K562 (cell line): ENCODE data around the gene DNAJC18. TPM values are rescaled to one million over a fixed set of nuclear protein-coding genes. Genes with fewer than 3 reads are reported as not detected.

Source experiments
- ATAC-seq: fragments of 200-7000 bp; cut with Tn5 transposase; 3 replicates; pipeline ENCODE4 v1.9.1; 2020; ENCODE audit warnings: moderate library complexity
- BruUV-seq: library from RNA; stranded (reverse); fragments of 400-500 nt; replicated peaks from 2 replicates; lab custom pipeline; 2021; lab: Mats Ljungman, UMichigan
- CTCF ChIA-PET: fragments of 300-600 bp; formaldehyde crosslinking; extraction: SDS; loops from one replicate; lab custom pipeline; 2021; ENCODE audit warnings: low intra/inter-chr PET ratio; lab: Yijun Ruan, JAX
- POLR2A ChIA-PET: fragments of 300-600, 350-650 bp; sonication (Branson Sonifier 250); formaldehyde crosslinking; extraction: SDS; loops from one replicate; lab custom pipeline; 2021; ENCODE audit warnings: antibody characterized with exemption, inconsistent platforms; lab: Yijun Ruan, JAX
- DNase-seq, 4 experiments: peaks; one replicate each; pipeline versions ENCODE4 v3.0.0 to v3.0.0-alpha.2; 2011 to 2018; ENCODE audit warnings: low spot score in 3 of 4, mixed read lengths in 3 of 4; ENCODE audit errors: extremely low read depth in 1 of 4
- FAIRE-seq: peaks from 2 replicates; lab custom pipeline; 2011; peaks lifted over from hg19 to GRCh38; lab: Jason Lieb, UNC
- H2AFZ ChIP-seq: 2 replicates; pipeline ENCODE4 v1.6.0; 2011; ENCODE audit warnings: low read depth, low read length, control low read depth, inconsistent platforms
- H3K27ac ChIP-seq: fragments of 200-600 bp; 3 replicates; pipeline ENCODE4 v1.8.0; 2011; ENCODE audit warnings: low read depth, mild to moderate bottlenecking, control low read depth, inconsistent platforms, low read length, moderate library complexity, mixed read lengths; ENCODE audit errors: extremely low read depth
- H3K27me3 ChIP-seq, 2 experiments: fragments of 300-600 bp in 1 of 2; 2 replicates in 1 of 2; 3 replicates in 1 of 2; pipeline versions ENCODE4 v1.6.0 to v1.8.0; 2011; ENCODE audit warnings: inconsistent platforms in 2 of 2, low read length in 2 of 2, mild to moderate bottlenecking in 1 of 2, mixed read lengths in 1 of 2, moderate library complexity in 1 of 2; ENCODE audit not compliant: control insufficient read depth in 2 of 2, insufficient read depth in 2 of 2
- H3K36me3 ChIP-seq: fragments of 300-600 bp; 3 replicates; pipeline ENCODE4 v1.8.0; 2011; ENCODE audit warnings: mild to moderate bottlenecking, low read length, inconsistent platforms; ENCODE audit not compliant: control insufficient read depth, insufficient read depth
- H3K4me1 ChIP-seq, 2 experiments: fragments of 200-600 bp in 1 of 2; replicated peaks in 1 of 2; 2 replicates in 1 of 2; 3 replicates in 1 of 2; pipeline versions ENCODE4 v1.5.1 to v1.8.0; 2011; ENCODE audit warnings: inconsistent platforms in 2 of 2, low read length in 2 of 2, mild to moderate bottlenecking in 1 of 2, mixed read lengths in 1 of 2, moderate library complexity in 1 of 2; ENCODE audit not compliant: control insufficient read depth in 2 of 2, insufficient read depth in 2 of 2
- H3K4me2 ChIP-seq: 2 replicates; pipeline ENCODE4 v1.6.1; 2011; ENCODE audit warnings: low read length, control low read depth, inconsistent platforms, mixed read lengths; ENCODE audit not compliant: insufficient read depth
- H3K4me3 ChIP-seq: fragments of 200-600 bp; sonication (generic), shearing (Covaris generic); 2 replicates; pipeline ENCODE4 v1.5.1; 2016; ENCODE audit warnings: control low read depth, inconsistent platforms
- H3K79me2 ChIP-seq: fragments of 200-600 bp; 3 replicates; pipeline ENCODE4 v1.8.0; 2011; ENCODE audit warnings: low read length, inconsistent platforms; ENCODE audit not compliant: control insufficient read depth, insufficient read depth
- H3K9ac ChIP-seq, 2 experiments: 2 replicates each; pipeline versions ENCODE4 v1.6.0 to v1.6.1; 2011; ENCODE audit warnings: low read depth in 2 of 2, low read length in 2 of 2, control low read depth in 1 of 2, inconsistent platforms in 1 of 2, mild to moderate bottlenecking in 1 of 2, mixed read lengths in 1 of 2; ENCODE audit not compliant: insufficient read depth in 1 of 2
- H3K9me1 ChIP-seq: one replicate; pipeline ENCODE4 v1.6.0; 2011; ENCODE audit warnings: inconsistent platforms, mild to moderate bottlenecking, low read length, moderate library complexity; ENCODE audit not compliant: control insufficient read depth, insufficient read depth
- H3K9me3 ChIP-seq: replicated peaks from 2 replicates; pipeline ENCODE4 v1.5.1; 2011; ENCODE audit warnings: low read depth, low read length, inconsistent platforms; ENCODE audit not compliant: control insufficient read depth, insufficient read depth
- H4K20me1 ChIP-seq: replicated peaks from 2 replicates; pipeline ENCODE4 v1.6.1; 2011; ENCODE audit warnings: low read length, inconsistent platforms, mixed read lengths; ENCODE audit not compliant: control insufficient read depth, insufficient read depth
- PHB2 ChIP-seq: fragments of 450-650 bp; IDR thresholded peaks from 2 replicates; pipeline ENCODE4 v1.6.1; 2017; ENCODE audit warnings: low read depth
- RBM14 ChIP-seq: fragments of 200-400 bp; formaldehyde crosslinking; IDR thresholded peaks from 2 replicates; pipeline ENCODE4 v1.6.1; 2018; ENCODE audit warnings: low read depth, mild to moderate bottlenecking, low read length, moderate library complexity, borderline replicate concordance; ENCODE audit not compliant: insufficient read depth
- WGBS: fragments of 100-300 bp; shearing (Covaris generic); methylation state at CpG from one replicate; pipeline ENCODE4 v1.1.6; 2016; ENCODE audit warnings: low coverage, mixed read lengths; ENCODE audit not compliant: insufficient coverage; ENCODE audit errors: missing lambda C conversion rate; 5-methylcytosine and 5-hydroxymethylcytosine counted together
- in situ Hi-C: fragments of 300-500 bp; cut with MboI; formaldehyde crosslinking; loops from 4 replicates; pipeline ENCODE4 v1.15.0; 2018; ENCODE audit warnings: inconsistent platforms, mixed read lengths
- intact Hi-C: fragments of 100-400 bp; cut with micrococcal nuclease; formaldehyde crosslinking; loops from 2 replicates; pipeline ENCODE4 v1.14.2; 2022
- polyA plus RNA-seq, 8 experiments: library from polyadenylated mRNA; depleted of rRNA in 4 of 8; stranded (reverse) in 5 of 8; unstranded in 3 of 8; fragments of >200 nt; fragmentation: Nextera tagmentation in 2 of 8; fragmentation: Illumina TruSeq in 1 of 8; extraction: Ambion mirVana in 2 of 8; extraction: Trizol in 1 of 8; gene quantifications; 2 replicates each; pipeline versions ENCODE4 v1.2.1 to v1.2.3, GENCODE V29; 2011 to 2014; ENCODE audit warnings: inconsistent platforms in 1 of 8, missing spikeins in 1 of 8
- total RNA-seq, 7 experiments: library from RNA; depleted of rRNA in 6 of 7; stranded (reverse); fragments of >200 nt in 6 of 7; fragmentation: Illumina TruSeq in 2 of 7; extraction: Trizol in 2 of 7; gene quantifications; 2 replicates each; pipeline versions ENCODE4 v1.2.1 to v1.2.3, GENCODE V29; 2011 to 2021; ENCODE audit warnings: low replicate concordance in 1 of 7
- TF ChIP-seq, protein P1 (sequence below): sonication (generic); formaldehyde crosslinking; IDR thresholded peaks from 2 replicates; pipeline ENCODE4 v1.8.1; 2023; ENCODE audit warnings: mild to moderate bottlenecking, missing genetic modification reagents
- TF ChIP-seq, protein P2 (sequence below): fragments of 450-650 bp; formaldehyde crosslinking; IDR thresholded peaks from 2 replicates; pipeline ENCODE4 v1.4.0; 2022; ENCODE audit warnings: mild to moderate bottlenecking, moderate library complexity

DNAJC18 gene
- total and polyA plus RNA-seq, 9 of the 15 experiments (the other 6 are each of a cell fraction or from before 2014, with no cell fraction given), result 1.5 to 13.3 (median 7.5) TPM

DNA sequence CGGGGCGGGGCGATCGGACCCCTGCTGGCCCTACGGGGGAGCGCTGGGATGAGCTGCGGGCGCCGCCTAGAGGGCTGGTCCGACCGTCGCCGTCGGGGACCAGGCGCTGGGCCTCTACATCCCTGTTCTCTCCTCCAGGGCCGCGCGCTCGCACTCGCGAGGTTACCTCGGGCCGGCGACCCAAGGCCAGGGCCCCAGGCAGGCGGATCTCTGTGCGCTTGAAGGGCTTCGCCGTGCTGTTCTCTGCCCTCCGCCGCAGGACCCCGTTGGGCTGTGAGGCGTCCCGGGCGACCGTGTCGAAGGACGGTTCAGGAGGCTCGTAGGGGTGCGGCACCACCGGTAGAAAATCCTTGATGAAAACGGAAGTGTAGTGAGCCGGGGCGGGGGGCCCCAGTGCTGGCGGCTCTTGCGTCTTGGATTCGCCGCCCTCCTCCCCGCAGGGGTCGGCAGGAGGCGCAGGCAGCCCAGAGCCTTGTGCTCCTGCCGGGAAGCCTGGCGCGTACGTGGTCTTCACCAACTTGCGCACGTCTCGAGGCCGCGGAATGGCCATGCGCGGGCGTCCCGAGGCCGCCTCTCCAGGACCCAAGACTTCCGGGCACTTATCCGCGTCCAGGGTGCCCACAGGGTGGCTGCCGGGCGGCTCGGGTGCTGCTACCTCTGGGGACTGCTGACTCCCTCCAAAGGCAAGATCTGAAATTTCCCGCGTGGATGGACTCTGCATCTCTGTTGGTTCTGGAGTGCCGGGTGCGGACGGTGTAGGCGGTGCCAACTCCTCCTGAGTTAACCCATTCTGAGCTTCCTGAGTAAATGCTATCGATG, 46.4 kb downstream of the DNAJC18 start:
- FAIRE-seq, result no peak
- DNase-seq, result no peak
- POLR2A ChIA-PET, result no interaction called here
- H3K9me1 ChIP-seq, result no peaks in the 10 kb centered on the region
- no peak overlapping the region for H2AFZ ChIP-seq
- CTCF ChIA-PET, result no interaction called here
- H3K4me2 ChIP-seq, result no peak overlapping the region
- H3K27ac ChIP-seq, result no peak overlapping the region
- H3K9ac ChIP-seq, result no peak overlapping the region
- H3K4me1 ChIP-seq, result peaks cover 7 to 23% of the 10 kb centered on the region in 2 experiments
- H3K9me3 ChIP-seq, result no peaks in the 10 kb centered on the region; the same call in 1 of the 2 replicates
- WGBS, result 96% methylated on average over 19 of the region's 77 CpGs
- BruUV-seq, result no TSS peak
- no peaks in the 10 kb centered on the region for H4K20me1 ChIP-seq
- H3K4me3 ChIP-seq, result no peak overlapping the region
- no peaks in the 10 kb centered on the region for H3K36me3 ChIP-seq
- H3K27me3 ChIP-seq, result no peaks in the 10 kb centered on the region
- TF ChIP-seq RBM14, result 0 out of 2 replicates have a peak, but pooled peaks have one; percentile 66
- TF ChIP-seq, protein P1, sequence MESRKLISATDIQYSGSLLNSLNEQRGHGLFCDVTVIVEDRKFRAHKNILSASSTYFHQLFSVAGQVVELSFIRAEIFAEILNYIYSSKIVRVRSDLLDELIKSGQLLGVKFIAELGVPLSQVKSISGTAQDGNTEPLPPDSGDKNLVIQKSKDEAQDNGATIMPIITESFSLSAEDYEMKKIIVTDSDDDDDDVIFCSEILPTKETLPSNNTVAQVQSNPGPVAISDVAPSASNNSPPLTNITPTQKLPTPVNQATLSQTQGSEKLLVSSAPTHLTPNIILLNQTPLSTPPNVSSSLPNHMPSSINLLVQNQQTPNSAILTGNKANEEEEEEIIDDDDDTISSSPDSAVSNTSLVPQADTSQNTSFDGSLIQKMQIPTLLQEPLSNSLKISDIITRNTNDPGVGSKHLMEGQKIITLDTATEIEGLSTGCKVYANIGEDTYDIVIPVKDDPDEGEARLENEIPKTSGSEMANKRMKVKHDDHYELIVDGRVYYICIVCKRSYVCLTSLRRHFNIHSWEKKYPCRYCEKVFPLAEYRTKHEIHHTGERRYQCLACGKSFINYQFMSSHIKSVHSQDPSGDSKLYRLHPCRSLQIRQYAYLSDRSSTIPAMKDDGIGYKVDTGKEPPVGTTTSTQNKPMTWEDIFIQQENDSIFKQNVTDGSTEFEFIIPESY (CRISPR knock-in tag), result peak; percentile 50; the same call in 1 of the 2 replicates
- TF ChIP-seq, protein P2, sequence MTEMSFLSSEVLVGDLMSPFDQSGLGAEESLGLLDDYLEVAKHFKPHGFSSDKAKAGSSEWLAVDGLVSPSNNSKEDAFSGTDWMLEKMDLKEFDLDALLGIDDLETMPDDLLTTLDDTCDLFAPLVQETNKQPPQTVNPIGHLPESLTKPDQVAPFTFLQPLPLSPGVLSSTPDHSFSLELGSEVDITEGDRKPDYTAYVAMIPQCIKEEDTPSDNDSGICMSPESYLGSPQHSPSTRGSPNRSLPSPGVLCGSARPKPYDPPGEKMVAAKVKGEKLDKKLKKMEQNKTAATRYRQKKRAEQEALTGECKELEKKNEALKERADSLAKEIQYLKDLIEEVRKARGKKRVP (CRISPR knock-in tag), result no peak
- no peak for TF ChIP-seq PHB2
- in situ Hi-C loops, result no loop called here
- H3K79me2 ChIP-seq, result no peaks in the 10 kb centered on the region
- intact Hi-C loops, result no loop called here
- ATAC-seq, result no peak
